ENCODE measurements around the gene DSCAM.

GRCh38 chr21:40383951-40384350 lies 463.0 kb downstream of the DSCAM start:
- TF ChIP-seq EZH2 (IDR thresholded peaks at IDR 0.05; ENCODE audit: insufficient read depth, poor library complexity, severe bottlenecking) (no peak), EZH2phosphoT487 (IDR thresholded peaks at IDR 0.05; ENCODE audit: insufficient read depth, low read depth) (no peak)
